ENCODE data around the gene TAAR2.
"Not testable (repeated sequence)": the region's sequence is repeated elsewhere in the genome, so short reads cannot be mapped to it uniquely, and the experiment has no call there.

TAAR2 gene

GRCh38 chr6:132612449-132613108 is 11.5 kb downstream of the TAAR2 start:
- no peak for DNase-seq

GRCh38 chr6:132611616-132612015 is 12.5 kb downstream of the TAAR2 start:
- no peak for DNase-seq

DNA sequence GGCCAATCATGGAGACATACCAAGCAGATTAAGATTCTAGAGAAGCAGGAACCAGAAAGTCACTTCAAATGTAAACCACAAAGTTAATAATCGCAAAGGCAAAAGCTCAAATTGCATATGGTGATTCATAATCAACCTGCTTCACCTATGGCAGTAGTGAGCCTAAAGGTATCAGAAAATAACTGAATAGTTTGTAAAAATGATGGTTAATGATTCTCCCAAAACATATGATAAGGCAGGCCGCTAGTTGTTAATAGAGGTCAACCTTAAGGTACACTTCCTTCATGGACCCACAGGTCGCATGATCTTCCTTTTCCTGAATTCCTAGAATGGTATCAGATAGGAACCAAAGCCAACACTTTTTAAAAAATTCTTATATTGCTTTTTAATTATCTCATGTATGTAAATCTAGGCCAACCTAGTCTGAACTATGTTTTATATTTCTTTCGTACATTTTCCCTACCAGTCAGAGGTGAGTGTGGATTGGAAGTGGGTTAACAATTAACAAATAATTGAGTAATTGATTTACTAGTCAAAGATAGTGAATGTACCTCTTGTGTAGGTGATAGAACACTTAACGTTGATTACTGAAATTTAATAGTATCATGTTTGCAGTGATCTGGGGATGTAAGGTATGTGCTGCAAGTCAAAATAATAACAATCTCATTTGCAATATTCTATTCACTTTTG is 16.4 kb downstream of the TAAR2 start:
- DNase-seq: no peak

DNA sequence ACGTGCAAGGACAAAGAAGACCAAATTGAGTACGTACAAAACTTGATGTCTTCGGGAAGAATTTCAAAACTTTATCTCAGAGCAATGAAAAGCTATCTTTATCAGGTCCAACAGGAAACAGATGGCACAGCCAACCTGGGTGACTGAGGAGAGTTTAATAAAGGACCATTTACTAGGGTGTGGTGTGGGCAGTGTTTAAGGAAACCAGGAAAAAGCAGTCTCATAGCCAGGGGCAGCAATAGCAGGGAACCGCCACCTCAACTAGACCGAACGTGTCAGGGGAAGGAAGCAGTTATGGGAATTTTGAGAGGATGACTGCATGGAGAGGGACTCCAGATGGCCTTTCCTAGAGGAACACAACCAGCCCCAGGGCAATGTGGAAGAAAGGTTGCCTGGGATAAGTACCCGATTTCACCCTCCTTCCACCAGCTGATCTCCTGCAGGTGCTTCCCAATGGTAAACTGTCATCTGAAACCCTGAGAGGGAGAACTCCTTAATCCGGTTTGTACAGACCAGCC is 19.4 kb downstream of the TAAR2 start:
- peak in 1 of 3 experiments; percentile 52 for DNase-seq

DNA sequence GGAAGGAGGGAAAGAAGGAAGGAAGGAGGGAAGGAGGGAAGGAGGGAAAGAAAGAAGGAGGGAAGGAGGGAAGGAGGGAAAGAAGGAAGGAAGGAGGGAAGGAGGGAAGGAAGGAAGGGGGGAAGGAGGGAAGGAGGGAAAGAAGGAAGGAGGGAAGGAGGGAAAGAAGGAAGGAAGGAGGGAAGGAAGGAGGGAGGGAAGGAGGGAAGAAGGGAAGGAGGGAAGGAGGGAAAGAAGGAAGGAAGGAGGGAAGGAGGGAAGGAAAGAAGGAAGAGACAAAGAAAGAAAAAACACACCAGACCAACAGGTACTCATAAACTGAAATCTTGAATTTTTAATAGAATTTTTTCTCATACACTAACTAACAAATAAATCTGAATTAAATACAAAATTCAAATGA is 23.2 kb downstream of the TAAR2 start:
- DNase-seq: not testable (repeated sequence)

DNA sequence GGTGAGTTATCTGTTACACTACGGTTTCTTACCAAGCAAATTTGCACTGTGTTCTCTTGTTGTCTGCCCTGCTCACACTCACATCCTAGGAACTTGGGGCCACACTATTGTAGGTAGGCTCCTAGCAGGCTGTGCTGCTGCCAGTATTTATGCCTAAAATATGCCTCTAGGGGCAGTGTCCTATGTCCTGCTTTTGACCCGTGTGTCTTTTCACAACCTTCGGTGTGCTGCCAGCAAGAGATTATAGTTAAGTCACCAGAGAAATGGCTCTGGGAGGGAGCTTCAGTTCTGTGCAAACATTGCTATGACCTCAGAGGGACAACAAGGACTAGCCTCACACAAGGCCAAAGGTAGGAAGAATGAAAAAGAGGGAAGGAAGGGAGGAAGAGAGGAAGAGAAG is 25.6 kb downstream of the TAAR2 start:
- DNase-seq: peak in 1 of 3 experiments; percentile 10

DNA sequence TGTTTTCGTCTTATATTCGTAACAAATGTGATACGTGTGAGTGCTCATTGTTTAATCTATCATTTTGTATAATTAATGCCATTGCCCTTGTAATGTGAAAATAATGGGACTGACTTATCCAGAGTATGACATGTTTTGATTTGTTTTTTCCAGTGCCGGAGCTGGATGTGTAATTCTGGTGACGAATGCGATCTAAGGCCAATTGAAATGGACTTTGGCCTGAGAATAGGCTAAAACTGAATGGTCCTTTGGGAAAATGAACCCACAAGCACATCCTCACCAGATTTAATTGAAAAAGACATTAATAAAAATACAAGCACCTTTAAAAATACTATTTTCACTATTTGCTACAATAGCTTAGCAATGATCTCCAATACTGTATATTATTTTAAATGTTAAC is 27.9 kb downstream of the TAAR2 start:
- peak in 1 of 3 experiments; percentile 41 for DNase-seq

GRCh38 chr6:132592855-132593254 is 31.2 kb downstream of the TAAR2 start:
- DNase-seq: no peak

DNA sequence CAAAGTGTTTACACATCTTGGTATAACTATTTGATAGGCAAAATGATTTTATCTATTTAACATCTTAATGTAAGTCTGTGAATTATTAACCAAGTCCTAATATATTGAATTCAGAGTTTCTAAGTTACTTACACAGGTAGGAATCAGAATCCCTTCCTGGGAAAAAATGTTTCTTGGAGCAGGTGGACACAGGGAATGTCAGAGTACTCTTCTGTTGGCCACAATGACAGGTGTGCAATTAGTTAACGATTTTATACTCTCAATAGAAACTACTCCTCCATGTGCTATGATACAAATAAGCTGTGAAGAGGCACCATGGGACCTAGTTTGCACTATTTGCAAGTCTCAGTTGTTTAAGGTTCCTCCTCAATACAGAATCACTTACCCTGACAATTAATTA is 33.7 kb downstream of the TAAR2 start:
- DNase-seq: peak in 2 of 3 experiments; percentile 55 to 62

- DNase-seq: no peak
Observed at GRCh38 chr6:132589454-132589853, 34.6 kb downstream of the TAAR2 start, which contains the start of gene TAAR5. TAAR5 (minus strand) TSS chr6:132589741; CDS start chr6:132589686, 55 bp downstream.

- no peak for DNase-seq
Observed at GRCh38 chr6:132587424-132587823, 36.7 kb downstream of the TAAR2 start.

- no peak for DNase-seq
Observed at GRCh38 chr6:132584698-132585097, 39.4 kb downstream of the TAAR2 start.

GRCh38 chr6:132571774-132572173 is 52.3 kb downstream of the TAAR2 start:
- no peak for DNase-seq

DNA sequence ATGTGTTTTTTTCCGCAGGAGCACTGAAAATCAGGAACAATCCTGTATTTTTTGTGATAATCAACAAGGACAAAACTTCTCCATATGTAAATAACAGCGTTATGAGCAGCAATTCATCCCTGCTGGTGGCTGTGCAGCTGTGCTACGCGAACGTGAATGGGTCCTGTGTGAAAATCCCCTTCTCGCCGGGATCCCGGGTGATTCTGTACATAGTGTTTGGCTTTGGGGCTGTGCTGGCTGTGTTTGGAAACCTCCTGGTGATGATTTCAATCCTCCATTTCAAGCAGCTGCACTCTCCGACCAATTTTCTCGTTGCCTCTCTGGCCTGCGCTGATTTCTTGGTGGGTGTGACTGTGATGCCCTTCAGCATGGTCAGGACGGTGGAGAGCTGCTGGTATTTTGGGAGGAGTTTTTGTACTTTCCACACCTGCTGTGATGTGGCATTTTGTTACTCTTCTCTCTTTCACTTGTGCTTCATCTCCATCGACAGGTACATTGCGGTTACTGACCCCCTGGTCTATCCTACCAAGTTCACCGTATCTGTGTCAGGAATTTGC is 53.8 kb downstream of the TAAR2 start, which contains the start of gene TAAR6:
Gene TAAR6, plus strand, starts transcription at position 102 of the 557 bp plus-strand sequence. Its CDS starts 0 bp downstream, at position 102.
- DNase-seq: no peak

GRCh38 chr6:132569170-132569569 is 54.9 kb downstream of the TAAR2 start:
- DNase-seq: no peak

DNA sequence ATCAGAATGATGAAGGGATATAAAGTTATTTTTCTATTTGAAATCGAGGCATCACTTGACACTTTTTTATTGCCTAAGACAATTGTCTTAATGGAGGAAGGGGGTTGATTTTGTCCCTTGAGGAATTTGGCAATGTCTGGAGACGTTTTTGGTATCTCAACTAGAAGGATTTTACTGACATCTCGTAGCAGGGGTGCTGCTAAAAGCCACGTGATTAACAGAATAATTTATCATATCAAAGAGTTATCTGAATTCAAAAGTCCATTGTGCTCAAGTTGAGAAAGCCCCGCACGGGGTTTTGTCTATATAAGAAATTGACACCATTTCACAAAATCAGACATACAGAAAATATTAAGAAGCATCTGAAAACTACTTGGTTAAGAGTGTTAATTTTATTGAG is 55.5 kb downstream of the TAAR2 start:
- DNase-seq: no peak

GRCh38 chr6:132567566-132567965 is 56.5 kb downstream of the TAAR2 start:
- DNase-seq: no peak

Measured in NCI-H1417 (cell line).